GM18498 (cell line): ENCODE measurements around the gene PMEL.

ENCODE experiments used
- ATAC-seq: cut with Tn5 transposase; IDR thresholded peaks from one replicate; pipeline ENCODE4 v1.9.1; 2021; ENCODE audit warnings: mild to moderate bottlenecking, moderate library complexity; ENCODE audit not compliant: unreplicated experiment

PMEL gene

GRCh38 chr12:55942577-55943136 is 23.2 kb downstream of the PMEL start:
- no peak for ATAC-seq

GRCh38 chr12:55942055-55942454 is 23.8 kb downstream of the PMEL start:
- no peak for ATAC-seq

GRCh38 chr12:55940065-55940732 is 25.6 kb downstream of the PMEL start:
- ATAC-seq, result peak; percentile 94

- ATAC-seq, result no peak
These were observed 26.9 kb downstream of the PMEL start for GRCh38 chr12:55938826-55939501.

GRCh38 chr12:55937981-55938380 is 27.9 kb downstream of the PMEL start:
- ATAC-seq, result no peak

- no peak for ATAC-seq
These were observed 30.1 kb downstream of the PMEL start for GRCh38 chr12:55935738-55936151.

GRCh38 chr12:55934773-55935172 is 31.1 kb downstream of the PMEL start:
- ATAC-seq, result no peak

GRCh38 chr12:55933799-55934742 is 31.8 kb downstream of the PMEL start:
- no peak for ATAC-seq

- ATAC-seq, result no peak
These were observed 32.6 kb downstream of the PMEL start for GRCh38 chr12:55933169-55933798.

GRCh38 chr12:55932551-55932910 is 33.3 kb downstream of the PMEL start:
- no peak for ATAC-seq

GRCh38 chr12:55931780-55932550 is 33.9 kb downstream of the PMEL start:
- no peak for ATAC-seq

- ATAC-seq, result no peak
These were observed 34.5 kb downstream of the PMEL start for GRCh38 chr12:55931317-55931779.

- ATAC-seq, result no peak
These were observed 35.0 kb downstream of the PMEL start, which contains the start of gene DGKA for GRCh38 chr12:55930771-55931316. TSS of gene DGKA (plus strand) at chr12:55931162. CDS start at chr12:55936504, 5,342 bp downstream.

GRCh38 chr12:55929306-55929791 is 36.5 kb downstream of the PMEL start:
- ATAC-seq, result peak; percentile 38

GRCh38 chr12:55927588-55928502 is 38.0 kb downstream of the PMEL start, which contains the start of gene PYM1:
TSS of gene PYM1 (minus strand) at chr12:55927894. CDS start at chr12:55927761, 133 bp downstream.
- ATAC-seq, result peak; percentile 40

GRCh38 chr12:55926738-55927587 is 38.9 kb downstream of the PMEL start:
- ATAC-seq, result peak; percentile 47
